ENCODE results near the gene PLEKHH2.
"Not testable (repeated sequence)": the region's sequence is repeated elsewhere in the genome, so short reads cannot be mapped to it uniquely, and the experiment has no call there.

The PLEKHH2 gene

GRCh38 chr2:43724728-43725526 is 87.9 kb downstream of the PLEKHH2 start:
- no peak overlapping the region for H3K27ac ChIP-seq
- TF ChIP-seq ZFX (IDR thresholded peaks at IDR 0.05) (no peak), CTCF (conservative IDR thresholded peaks at IDR 0.05) (no peak)

- no peak for TF ChIP-seq CTCF (conservative IDR thresholded peaks at IDR 0.05)
- TF ChIP-seq ZFX (IDR thresholded peaks at IDR 0.05): no peak
- H3K27ac ChIP-seq: no peak overlapping the region
Measured at GRCh38 chr2:43725711-43726246, 88.7 kb downstream of the PLEKHH2 start.

GRCh38 chr2:43726961-43727633 is 90.0 kb downstream of the PLEKHH2 start:
- not testable (repeated sequence) for H3K27ac ChIP-seq

- H3K27ac ChIP-seq: no peak overlapping the region
- TF ChIP-seq CTCF (conservative IDR thresholded peaks at IDR 0.05) (no peak), ZFX (IDR thresholded peaks at IDR 0.05) (no peak)
Measured at GRCh38 chr2:43727634-43728014, 90.6 kb downstream of the PLEKHH2 start.

GRCh38 chr2:43729491-43730174 is 92.6 kb downstream of the PLEKHH2 start:
- no peak for TF ChIP-seq CTCF (conservative IDR thresholded peaks at IDR 0.05)
- no peak for TF ChIP-seq ZFX (IDR thresholded peaks at IDR 0.05)
- no peak overlapping the region for H3K27ac ChIP-seq

- no peak overlapping the region for H3K27ac ChIP-seq
- TF ChIP-seq ZFX (IDR thresholded peaks at IDR 0.05) (no peak), CTCF (conservative IDR thresholded peaks at IDR 0.05) (no peak)
Measured at GRCh38 chr2:43731211-43731610, 94.2 kb downstream of the PLEKHH2 start.

GRCh38 chr2:43736637-43737036 is 99.6 kb downstream of the PLEKHH2 start:
- no peak for TF ChIP-seq CTCF (conservative IDR thresholded peaks at IDR 0.05)
- no peak for TF ChIP-seq ZFX (IDR thresholded peaks at IDR 0.05)
- H3K27ac ChIP-seq: no peak overlapping the region

Measured in C4-2B (cell line).